ENCODE data around the gene ODF4. TPM values are rescaled to one million over a fixed set of nuclear protein-coding genes. Genes with fewer than 3 reads are reported as not detected.

Gene ODF4
- polyA plus RNA-seq (ENCODE audit: insufficient read depth in 1 of 5, insufficient read length in 5 of 5, low replicate concordance in 1 of 5) = not detected
- long read RNA-seq, donor 1 = 0 reads
- long read RNA-seq, donor 2 = 0 reads
- long read RNA-seq, donor 3 = 0 reads
- long read RNA-seq, donor 4 = 0 reads
- long read RNA-seq, donor 5 = 0 reads
- long read RNA-seq, donor 6 = 0 reads
- long read RNA-seq, donor 7 = 0 reads
- long read RNA-seq, donor 8 = 0 reads

GRCh38 chr17:8339540-8339939, at the start of gene ODF4:
ODF4 (plus strand) TSS chr17:8339840; CDS start chr17:8340052, 212 bp downstream.
- DNase-seq = no peak

GRCh38 chr17:8290043-8290442, 49.6 kb upstream of the ODF4 start:
- DNase-seq = no peak

DNA sequence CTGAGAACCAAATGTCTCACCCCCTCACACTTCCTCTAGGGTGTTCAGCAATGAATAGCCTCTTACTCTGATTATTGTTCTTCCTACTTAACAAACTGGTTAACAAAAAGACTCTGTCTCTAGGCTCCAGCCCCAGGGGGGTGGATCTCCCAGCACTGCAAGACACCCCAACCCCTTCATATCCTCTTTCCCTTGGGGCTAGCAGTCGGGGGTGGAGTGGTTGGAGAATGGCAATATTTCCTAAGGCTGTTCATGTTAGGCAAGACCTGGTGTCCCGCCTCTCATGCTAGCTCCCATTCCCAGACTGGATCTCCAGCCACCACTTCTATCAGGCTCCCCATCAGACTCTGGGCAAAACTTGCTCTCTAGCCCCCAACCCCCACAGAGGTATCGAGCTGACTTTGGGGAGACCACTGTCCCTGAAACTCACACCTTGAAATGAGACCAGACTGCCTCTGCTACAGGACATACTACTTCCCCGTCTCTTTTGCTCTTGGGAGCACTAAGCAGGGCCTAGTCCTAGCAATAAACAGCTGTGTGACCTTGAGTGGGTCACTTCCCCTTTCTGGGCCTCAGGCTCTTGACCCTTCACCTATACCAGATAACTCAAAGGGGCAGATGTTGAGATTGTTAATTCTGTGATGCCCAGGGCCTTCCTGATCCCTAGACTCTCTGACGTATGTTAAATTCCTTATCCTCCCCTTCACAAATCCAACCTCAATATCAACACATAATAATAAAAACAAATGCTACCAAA, 46.8 kb upstream of the ODF4 start:
- DNase-seq = no peak

GRCh38 chr17:8294361-8294760, 45.3 kb upstream of the ODF4 start:
- no peak for DNase-seq

- DNase-seq = no peak
Observed at GRCh38 chr17:8294814-8295316, 44.8 kb upstream of the ODF4 start.

DNA sequence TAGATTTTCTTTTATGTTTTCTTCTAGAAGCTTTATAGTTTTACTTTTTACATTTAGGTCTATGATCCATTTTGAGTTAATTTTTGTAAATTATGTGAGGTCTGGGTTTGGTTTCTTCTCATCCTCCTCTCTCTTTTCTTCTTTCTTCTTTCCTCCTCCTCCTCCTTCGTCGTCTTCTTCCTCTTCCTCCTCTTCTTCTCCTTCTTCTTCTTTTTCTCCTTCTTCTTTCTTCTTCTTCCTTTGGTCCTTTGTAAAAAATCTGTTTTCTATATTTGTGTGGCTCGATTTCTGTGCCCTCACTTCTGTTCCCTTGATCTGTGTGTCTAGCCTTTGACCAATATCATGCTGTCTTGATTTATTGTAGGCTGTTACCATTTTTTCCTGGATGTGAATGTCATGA, 39.4 kb upstream of the ODF4 start:
- no peak for DNase-seq

DNA sequence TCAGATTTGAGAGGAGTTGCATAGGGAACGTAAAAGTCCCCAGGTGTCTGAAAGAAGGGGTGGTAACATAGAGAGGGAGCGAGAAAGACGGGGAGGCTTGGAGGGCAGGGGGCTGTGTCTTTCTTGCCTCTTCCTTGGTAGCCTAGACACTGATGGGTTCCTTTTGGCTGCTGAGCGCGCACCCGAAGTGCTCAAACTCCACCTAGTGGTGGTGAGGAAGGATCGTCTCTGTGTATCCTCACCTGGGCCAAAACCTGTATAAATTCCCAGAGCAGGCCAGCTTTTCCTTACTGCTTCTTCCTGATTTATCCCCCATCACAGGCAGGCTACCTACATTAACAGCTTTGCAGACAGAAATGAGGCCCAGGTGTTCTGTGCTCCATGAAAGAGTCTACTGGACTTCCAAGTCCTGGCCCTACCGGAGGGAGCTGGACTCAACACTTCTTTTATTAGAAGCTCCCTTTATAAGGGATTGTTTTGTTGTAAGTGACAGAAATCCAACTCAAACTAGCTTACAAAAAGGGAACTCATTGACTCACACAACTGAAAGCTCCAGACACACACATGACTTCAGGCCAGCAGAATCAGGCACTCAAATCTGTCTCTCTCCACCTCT, 38.9 kb upstream of the ODF4 start:
- DNase-seq = peak; percentile 52 to 61

DNA sequence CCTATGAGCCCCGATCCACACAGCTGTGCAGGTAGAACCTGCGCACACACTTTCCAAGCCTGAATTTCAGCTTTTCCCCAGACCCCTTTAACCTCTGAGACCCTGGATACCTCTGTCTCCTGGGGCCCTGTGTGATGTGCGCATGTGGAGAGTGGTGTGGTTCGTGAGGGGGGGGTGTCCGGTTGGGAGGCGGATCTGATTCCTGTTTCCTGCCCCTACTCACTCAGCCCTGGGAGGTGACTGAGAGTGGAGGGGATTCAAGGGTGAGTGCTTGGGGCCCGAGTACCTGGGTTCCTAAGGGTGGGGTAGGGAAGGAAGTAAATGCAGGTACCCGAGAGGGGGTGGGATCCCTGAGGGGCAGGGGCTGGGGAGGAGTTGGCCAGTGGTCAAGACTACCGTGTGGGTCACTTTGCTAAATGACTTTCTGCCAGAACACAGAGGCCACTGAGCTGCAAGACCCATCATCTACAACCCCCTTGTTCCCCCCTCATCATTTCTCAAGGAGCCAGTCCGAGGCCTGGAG, 29.0 kb upstream of the ODF4 start:
- no peak for DNase-seq

- no peak for DNase-seq
Observed at GRCh38 chr17:8311131-8311790, 28.4 kb upstream of the ODF4 start.

- no peak for DNase-seq
Observed at GRCh38 chr17:8312251-8312650, 27.4 kb upstream of the ODF4 start.

- DNase-seq = no peak
Observed at GRCh38 chr17:8312726-8313600, 26.7 kb upstream of the ODF4 start.

DNA sequence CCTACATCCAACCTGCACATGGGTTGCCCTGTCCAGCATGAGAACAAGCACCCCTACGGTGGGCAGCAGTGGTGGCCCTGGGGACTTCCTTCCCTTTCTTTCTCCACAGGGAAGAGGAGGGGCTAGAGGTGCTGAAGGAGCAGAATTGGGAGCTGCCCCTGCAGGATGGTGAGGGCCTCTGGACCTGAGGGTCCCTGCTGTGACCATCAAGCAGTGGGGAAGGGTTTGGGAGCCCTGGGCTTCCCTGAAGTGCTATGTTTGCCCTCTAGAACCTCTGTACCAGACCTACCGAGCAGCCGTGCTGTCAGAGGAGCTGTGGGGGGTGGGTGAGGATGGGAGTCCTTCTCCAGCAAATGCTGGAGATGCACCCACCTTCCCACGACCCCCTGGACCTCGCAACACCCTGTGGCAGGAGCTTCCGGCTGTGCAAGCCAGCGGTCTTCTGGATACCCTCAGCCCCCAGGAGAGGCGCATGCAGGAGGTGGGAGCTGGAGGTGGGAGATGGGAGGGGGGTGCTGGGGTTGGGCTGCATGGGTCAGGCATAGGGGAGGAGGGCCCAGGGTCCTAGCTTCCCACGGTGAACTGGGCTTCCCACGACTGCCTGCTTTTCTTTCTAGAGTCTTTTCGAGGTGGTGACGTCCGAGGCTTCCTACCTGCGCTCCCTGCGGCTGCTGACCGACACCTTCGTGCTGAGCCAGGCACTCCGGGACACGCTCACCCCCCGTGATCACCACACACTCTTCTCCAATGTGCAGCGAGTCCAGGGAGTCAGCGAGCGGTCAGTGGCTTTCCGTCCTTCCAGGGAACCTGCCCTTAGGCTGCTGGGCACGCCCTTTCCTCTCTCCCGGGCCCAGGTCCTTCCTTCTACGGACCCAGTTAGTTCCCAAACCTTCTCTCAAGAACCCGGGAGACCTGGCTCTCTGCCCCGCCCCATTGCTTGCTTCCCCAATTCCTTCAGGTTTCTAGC, 24.6 kb upstream of the ODF4 start:
- no peak for DNase-seq

DNA sequence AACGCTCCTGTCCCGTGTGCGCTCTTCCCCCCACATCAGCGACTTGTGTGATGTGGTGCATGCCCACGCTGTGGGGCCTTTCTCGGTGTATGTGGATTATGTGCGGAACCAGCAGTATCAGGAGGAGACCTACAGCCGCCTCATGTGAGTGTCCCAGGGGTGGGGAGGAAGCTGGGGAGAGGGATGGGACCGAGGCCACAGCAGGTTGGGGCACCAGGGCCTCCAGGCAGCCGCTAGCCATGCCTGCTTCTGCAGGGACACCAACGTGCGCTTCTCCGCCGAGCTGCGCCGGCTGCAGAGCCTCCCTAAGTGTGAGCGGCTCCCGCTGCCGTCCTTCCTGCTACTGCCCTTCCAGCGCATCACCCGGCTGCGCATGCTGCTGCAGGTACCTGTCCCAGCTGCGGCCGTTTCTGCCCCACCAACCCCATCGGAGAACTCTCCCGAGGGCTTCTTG, 23.8 kb upstream of the ODF4 start:
- DNase-seq = no peak

- DNase-seq = no peak
Observed at GRCh38 chr17:8318010-8318935, 21.4 kb upstream of the ODF4 start.

DNA sequence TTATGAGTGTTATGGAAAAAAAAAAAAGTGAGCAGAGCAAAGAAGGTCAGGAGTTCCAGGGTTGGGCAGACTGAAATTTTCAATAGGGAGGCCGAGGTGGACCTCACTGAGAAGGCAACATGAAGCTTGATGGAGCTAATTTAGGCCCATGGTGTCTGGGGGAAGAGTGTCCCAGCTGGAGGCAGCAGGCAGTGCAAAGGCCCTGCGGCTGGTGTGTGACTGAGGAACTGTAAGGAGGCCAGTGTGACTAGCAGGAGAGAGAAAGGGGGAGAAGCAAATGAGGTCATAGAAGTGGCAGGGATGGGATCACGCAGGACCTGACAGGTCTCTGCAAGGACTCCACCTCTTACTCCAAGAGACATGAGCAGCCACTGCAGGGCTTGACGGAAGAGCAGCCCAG, 19.4 kb upstream of the ODF4 start:
- no peak for DNase-seq

GRCh38 chr17:8320990-8321389, 18.6 kb upstream of the ODF4 start:
- DNase-seq = no peak

- no peak for DNase-seq
Observed at GRCh38 chr17:8322061-8322460, 17.6 kb upstream of the ODF4 start.

- DNase-seq = no peak
Observed at GRCh38 chr17:8324132-8324531, 15.5 kb upstream of the ODF4 start.

GRCh38 chr17:8324923-8325322, 14.7 kb upstream of the ODF4 start:
- DNase-seq = no peak

All from right lung (tissue), 10 donors.